Peyer's patch (tissue), 4 donors: Measurements from ENCODE around the gene TMEM202. TPM values are rescaled to one million over a fixed set of nuclear protein-coding genes. Genes with fewer than 3 reads are reported as not detected.
"Not testable (repeated sequence)": the region's sequence is repeated elsewhere in the genome, so short reads cannot be mapped to it uniquely, and the experiment has no call there.

ENCODE experiments used
- DNase-seq, 3 donors: peaks; one replicate each; pipeline ENCODE4 v3.0.0-alpha.2; 2017 to 2019
- H3K27ac ChIP-seq, 4 donors: fragments of 200-600 bp; sonication (generic); one replicate each; pipeline ENCODE4 v1.5.1; 2016 to 2019
- H3K27me3 ChIP-seq, 2 donors: fragments of 200-600 bp; sonication (generic); one replicate each; pipeline ENCODE4 v1.5.1; 2019
- H3K36me3 ChIP-seq, 3 donors: fragments of 200-600 bp; sonication (generic); one replicate each; pipeline ENCODE4 v1.5.1; 2016 to 2019
- H3K4me1 ChIP-seq, 4 donors: fragments of 200-600 bp; sonication (generic); one replicate each; pipeline ENCODE4 v1.5.1; 2016 to 2019
- H3K4me3 ChIP-seq, 4 donors: fragments of 200-600 bp; sonication (generic); 1 replicate in 3 of 4; 2 replicates in 1 of 4; pipeline ENCODE4 v1.5.1; 2016 to 2019; ENCODE audit warnings: mild to moderate bottlenecking in 1 of 4
- H3K9me3 ChIP-seq, 4 donors: fragments of 200-600 bp; sonication (generic); one replicate each; pipeline ENCODE4 v1.5.1; 2016 to 2019; ENCODE audit warnings: mild to moderate bottlenecking in 1 of 4
- POLR2A ChIP-seq, 2 donors: fragments of 450-650 bp; IDR thresholded peaks; one replicate each; pipeline ENCODE4 v1.5.1; 2017; ENCODE audit warnings: antibody characterized with exemption in 2 of 2, mild to moderate bottlenecking in 2 of 2, moderate library complexity in 2 of 2
- total RNA-seq, 4 donors: library from RNA; depleted of rRNA; stranded (reverse); fragments of >200 nt; gene quantifications; one replicate each; pipeline ENCODE4 v1.1.0, GENCODE V29; 2016
- TF ChIP-seq, protein P1 (sequence below), 6 experiments: fragments of 450-650 bp in 4 of 6; fragments of 200-600 bp in 2 of 6; sonication (generic) in 1 of 6; IDR thresholded peaks; one replicate each; pipeline ENCODE4 v1.5.1; 2017 to 2019; ENCODE audit warnings: antibody characterized with exemption in 6 of 6, mild to moderate bottlenecking in 3 of 6, moderate library complexity in 1 of 6

The TMEM202 gene
- total RNA-seq, 4 donors from 2014 or later, result not detected

DNA sequence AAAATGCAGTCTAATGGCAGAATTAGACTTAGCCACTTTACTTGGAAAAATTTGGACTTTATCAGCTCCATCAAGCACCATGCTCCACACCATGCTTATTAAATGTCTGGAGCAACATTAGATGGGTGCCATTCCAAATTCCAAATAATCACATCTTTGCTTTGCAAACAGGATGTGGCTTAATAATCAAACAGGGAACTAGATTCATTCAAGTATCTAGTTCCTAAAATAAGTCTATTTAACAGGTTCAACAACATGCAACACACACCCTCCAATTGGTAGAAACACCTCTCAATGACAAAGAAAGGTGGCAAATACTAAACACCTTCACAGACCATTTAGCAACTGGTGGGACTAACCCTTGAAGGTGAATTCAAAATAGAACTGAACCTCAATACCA is 25.7 kb upstream of the TMEM202 start:
- H3K4me1 ChIP-seq, result peaks cover 0 to 53% (median 11%) of the 10 kb centered on the region in 4 donors
- H3K4me3 ChIP-seq, result no peak overlapping the region
- H3K27ac ChIP-seq, result no peak overlapping the region
- no peaks in the 10 kb centered on the region for H3K27me3 ChIP-seq
- TF ChIP-seq, protein P1, sequence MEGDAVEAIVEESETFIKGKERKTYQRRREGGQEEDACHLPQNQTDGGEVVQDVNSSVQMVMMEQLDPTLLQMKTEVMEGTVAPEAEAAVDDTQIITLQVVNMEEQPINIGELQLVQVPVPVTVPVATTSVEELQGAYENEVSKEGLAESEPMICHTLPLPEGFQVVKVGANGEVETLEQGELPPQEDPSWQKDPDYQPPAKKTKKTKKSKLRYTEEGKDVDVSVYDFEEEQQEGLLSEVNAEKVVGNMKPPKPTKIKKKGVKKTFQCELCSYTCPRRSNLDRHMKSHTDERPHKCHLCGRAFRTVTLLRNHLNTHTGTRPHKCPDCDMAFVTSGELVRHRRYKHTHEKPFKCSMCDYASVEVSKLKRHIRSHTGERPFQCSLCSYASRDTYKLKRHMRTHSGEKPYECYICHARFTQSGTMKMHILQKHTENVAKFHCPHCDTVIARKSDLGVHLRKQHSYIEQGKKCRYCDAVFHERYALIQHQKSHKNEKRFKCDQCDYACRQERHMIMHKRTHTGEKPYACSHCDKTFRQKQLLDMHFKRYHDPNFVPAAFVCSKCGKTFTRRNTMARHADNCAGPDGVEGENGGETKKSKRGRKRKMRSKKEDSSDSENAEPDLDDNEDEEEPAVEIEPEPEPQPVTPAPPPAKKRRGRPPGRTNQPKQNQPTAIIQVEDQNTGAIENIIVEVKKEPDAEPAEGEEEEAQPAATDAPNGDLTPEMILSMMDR (IDR thresholded peaks at IDR 0.05), result no peak
- TF ChIP-seq POLR2A (IDR thresholded peaks at IDR 0.05), result no peak
- no peaks in the 10 kb centered on the region for H3K9me3 ChIP-seq
- no peak for DNase-seq
- peaks cover 0 to 9% (median 0%) of the 10 kb centered on the region in 3 donors for H3K36me3 ChIP-seq

DNA sequence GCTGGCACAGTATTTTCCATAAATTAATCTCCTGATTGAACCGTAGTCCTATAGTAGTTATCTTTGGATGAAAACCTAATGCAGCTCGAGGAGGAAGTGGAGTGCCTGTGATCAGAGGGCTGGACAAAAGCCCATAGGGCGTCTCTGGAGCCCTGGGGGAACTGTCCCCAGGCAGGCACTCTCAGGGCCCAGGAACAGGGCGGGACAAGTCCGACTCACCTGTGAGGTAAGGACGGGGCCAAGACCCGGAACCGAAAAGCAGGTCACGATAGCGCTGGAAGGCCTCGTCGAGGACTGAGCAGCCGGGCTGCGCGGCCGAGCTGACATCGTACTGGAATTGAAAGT is 22.6 kb upstream of the TMEM202 start:
- H3K9me3 ChIP-seq, result no peaks in the 10 kb centered on the region
- TF ChIP-seq POLR2A (IDR thresholded peaks at IDR 0.05), result no peak
- TF ChIP-seq, protein P1 (IDR thresholded peaks at IDR 0.05), result no peak
- H3K36me3 ChIP-seq, result peaks cover 0 to 4% (median 0%) of the 10 kb centered on the region in 3 donors
- H3K4me3 ChIP-seq, result peak overlapping the region; percentile 72 to 84 (median 76)
- peak in 1 of 3 donors; percentile 86 for DNase-seq
- H3K27me3 ChIP-seq, result no peaks in the 10 kb centered on the region
- H3K4me1 ChIP-seq, result peaks cover 0 to 38% (median 11%) of the 10 kb centered on the region in 4 donors
- H3K27ac ChIP-seq, result peak overlapping the region; percentile 88 to 96 (median 90)

DNA sequence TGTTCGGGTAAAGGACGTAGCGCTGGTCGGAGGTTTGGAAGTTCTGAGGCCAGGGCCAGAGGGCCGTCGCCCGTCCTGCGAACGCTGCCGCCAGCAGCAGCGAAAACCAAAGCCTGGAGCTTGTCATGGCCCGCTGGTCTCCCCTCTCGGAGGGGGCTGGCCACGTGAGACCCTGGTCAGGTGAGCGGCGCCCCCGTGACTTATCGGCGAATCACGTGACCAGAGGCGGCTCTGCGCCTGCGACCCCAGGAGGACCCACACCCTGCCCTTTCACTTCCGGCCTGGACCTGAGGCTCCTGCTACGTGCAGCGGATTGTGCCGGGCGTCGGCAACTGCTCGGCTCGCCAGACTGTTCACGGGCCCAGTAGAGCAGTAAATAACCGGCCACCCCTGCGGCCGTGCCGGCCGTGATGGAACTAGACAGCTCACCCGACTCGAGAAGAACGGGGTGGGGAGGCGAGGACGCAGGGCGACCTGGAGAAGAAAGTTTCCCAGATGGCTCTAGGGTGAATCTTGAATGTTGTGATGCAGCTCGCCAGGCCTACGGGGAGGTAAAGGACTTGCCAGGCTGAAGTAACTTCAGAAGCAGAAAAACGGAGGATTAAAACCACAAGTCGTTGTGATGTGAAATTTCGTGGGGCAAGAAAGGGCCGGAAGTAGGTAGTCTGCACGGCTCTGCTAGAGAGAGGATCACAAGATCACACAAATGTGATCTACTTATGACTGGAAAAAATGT is 22.1 kb upstream of the TMEM202 start, which contains the start of gene HEXA:
TSS of gene HEXA (minus strand) at position 169 of the 736 bp plus-strand sequence. CDS start at position 127, 42 bp downstream.
- peak; percentile 97 to 99 (median 97) for DNase-seq
- Histone ChIP-seq H3K27ac (peak within 1 kb of the TSS; percentile 88 to 96 (median 90)), H3K27me3 (no peaks in the 10 kb centered on the region), H3K4me1 (peaks cover 0 to 33% (median 11%) of the 10 kb centered on the region in 4 donors), H3K9me3 (no peaks in the 10 kb centered on the region), H3K36me3 (no peaks in the 10 kb centered on the region), H3K4me3 (peak within 1 kb of the TSS; percentile 72 to 84 (median 76))
- TF ChIP-seq, protein P1 (IDR thresholded peaks at IDR 0.05), result peak in 1 of 6 experiments; percentile 14
- TF ChIP-seq POLR2A (IDR thresholded peaks at IDR 0.05), result peak; percentile 66 to 86

DNA sequence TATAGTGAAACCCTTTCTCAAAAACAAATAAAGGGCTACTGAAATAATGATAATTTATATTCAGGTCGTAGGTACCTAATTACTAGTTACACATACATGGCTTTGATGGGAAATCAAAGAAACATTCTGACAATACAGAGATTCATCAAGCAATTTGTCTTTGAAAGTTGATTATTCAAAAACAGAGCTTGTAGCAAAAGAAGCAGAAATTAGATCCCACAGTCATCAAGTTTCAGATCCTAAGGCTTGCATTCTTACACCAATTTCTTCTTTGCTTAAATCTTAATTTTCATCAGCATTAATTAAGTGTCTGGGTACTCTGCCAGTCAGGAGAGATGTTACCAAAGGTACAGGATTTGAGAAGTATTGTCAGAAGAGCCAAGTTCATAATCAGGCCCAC is 20.8 kb upstream of the TMEM202 start:
- no peaks in the 10 kb centered on the region for H3K9me3 ChIP-seq
- peaks cover 0 to 31% (median 11%) of the 10 kb centered on the region in 4 donors for H3K4me1 ChIP-seq
- H3K4me3 ChIP-seq, result no peak overlapping the region
- TF ChIP-seq POLR2A (IDR thresholded peaks at IDR 0.05), result no peak
- TF ChIP-seq, protein P1 (IDR thresholded peaks at IDR 0.05), result no peak
- no peaks in the 10 kb centered on the region for H3K27me3 ChIP-seq
- no peaks in the 10 kb centered on the region for H3K36me3 ChIP-seq
- DNase-seq, result no peak
- H3K27ac ChIP-seq, result peak overlapping the region in 1 of 4 donors; percentile 88

DNA sequence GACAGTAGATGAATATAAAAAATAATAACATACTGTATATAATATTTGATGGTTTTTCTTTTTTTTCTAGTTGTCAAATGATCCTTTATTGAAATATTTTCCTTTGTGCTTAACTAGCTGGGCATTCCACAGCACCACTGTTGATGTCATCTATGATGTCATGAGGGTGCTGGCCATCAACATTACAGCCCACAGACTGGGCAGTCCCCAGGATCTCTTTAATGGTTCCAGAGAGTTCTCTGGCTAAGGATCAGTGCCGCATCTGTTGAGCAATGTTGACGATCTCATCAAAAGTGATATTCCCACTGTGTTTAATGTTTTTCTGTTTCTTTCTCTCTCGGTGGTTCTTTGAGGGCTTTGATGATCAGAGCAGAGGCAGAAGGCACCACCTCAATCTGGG is 19.0 kb upstream of the TMEM202 start:
- not testable (repeated sequence) for H3K4me3 ChIP-seq, H3K27me3 ChIP-seq, DNase-seq, H3K36me3 ChIP-seq, H3K9me3 ChIP-seq, H3K27ac ChIP-seq
- H3K4me1 ChIP-seq, result peaks cover 0 to 21% (median 7%) of the 10 kb centered on the region in 4 donors

DNA sequence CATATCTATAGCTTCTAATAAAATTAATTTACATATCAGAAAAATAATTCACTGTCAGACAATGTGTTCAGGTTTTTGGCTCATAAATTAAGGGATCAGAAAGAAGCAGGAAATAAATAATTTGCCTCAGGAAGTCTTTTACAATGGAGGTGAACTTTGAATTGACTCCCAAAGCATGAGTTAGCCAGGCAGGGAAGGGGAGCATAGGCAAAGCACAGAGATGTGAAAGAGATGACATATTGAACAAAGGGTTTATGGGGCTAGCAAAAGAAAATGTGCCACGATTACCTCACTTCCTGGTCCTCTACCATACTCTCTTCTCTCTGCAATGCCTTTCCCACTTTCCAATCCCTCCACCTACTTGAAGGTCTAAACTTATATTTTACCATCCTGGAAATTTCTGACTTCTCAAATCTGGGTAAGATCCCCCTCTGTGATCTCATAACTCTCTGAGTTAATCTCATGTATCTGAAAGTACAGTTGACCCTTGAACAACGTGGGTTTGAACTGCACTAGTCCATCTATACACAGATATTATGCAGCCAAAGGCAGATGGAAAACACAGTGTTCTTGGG is 18.2 kb upstream of the TMEM202 start:
- no peaks in the 10 kb centered on the region for H3K9me3 ChIP-seq
- TF ChIP-seq, protein P1 (IDR thresholded peaks at IDR 0.05), result no peak
- no peak for TF ChIP-seq POLR2A (IDR thresholded peaks at IDR 0.05)
- no peak overlapping the region for H3K27ac ChIP-seq
- H3K4me3 ChIP-seq, result no peak overlapping the region
- H3K36me3 ChIP-seq, result no peaks in the 10 kb centered on the region
- peaks cover 0 to 13% (median 5%) of the 10 kb centered on the region in 4 donors for H3K4me1 ChIP-seq
- H3K27me3 ChIP-seq, result no peaks in the 10 kb centered on the region
- no peak for DNase-seq
